ENCODE results near the gene TIFAB.

GRCh38 chr5:135469911-135470310 is 17.8 kb upstream of the TIFAB start:
- TF ChIP-seq, protein P1, sequence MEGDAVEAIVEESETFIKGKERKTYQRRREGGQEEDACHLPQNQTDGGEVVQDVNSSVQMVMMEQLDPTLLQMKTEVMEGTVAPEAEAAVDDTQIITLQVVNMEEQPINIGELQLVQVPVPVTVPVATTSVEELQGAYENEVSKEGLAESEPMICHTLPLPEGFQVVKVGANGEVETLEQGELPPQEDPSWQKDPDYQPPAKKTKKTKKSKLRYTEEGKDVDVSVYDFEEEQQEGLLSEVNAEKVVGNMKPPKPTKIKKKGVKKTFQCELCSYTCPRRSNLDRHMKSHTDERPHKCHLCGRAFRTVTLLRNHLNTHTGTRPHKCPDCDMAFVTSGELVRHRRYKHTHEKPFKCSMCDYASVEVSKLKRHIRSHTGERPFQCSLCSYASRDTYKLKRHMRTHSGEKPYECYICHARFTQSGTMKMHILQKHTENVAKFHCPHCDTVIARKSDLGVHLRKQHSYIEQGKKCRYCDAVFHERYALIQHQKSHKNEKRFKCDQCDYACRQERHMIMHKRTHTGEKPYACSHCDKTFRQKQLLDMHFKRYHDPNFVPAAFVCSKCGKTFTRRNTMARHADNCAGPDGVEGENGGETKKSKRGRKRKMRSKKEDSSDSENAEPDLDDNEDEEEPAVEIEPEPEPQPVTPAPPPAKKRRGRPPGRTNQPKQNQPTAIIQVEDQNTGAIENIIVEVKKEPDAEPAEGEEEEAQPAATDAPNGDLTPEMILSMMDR (IDR thresholded peaks at IDR 0.05), result no peak
- TF ChIP-seq POLR2AphosphoS5 (IDR thresholded peaks at IDR 0.05; ENCODE audit: insufficient read depth in 1 of 2, low read depth in 1 of 2) (no peak), POLR2A (IDR thresholded peaks at IDR 0.05) (no peak)
